Smooth muscle cell (in vitro differentiated cells): Measurements from ENCODE around the gene TNNI3K. TPM values are rescaled to one million over a fixed set of nuclear protein-coding genes. Genes with fewer than 3 reads are reported as not detected.

ENCODE experiments used
- DNase-seq: peaks from one replicate; lab custom pipeline; 2025; ENCODE audit not compliant: unreplicated experiment; lab: John Stamatoyannopoulos, UW
- H2AFZ ChIP-seq: fragments of 200-600 bp; sonication (generic); 2 replicates; pipeline ENCODE4 v1.6.0; 2016; ENCODE audit warnings: antibody characterized with exemption, low read depth, mild to moderate bottlenecking
- H3F3A ChIP-seq: fragments of 200-600 bp; sonication (generic); 2 replicates; pipeline ENCODE4 v1.6.0; 2017; ENCODE audit warnings: antibody characterized with exemption, low read depth
- H3K27ac ChIP-seq: fragments of 200-600 bp; sonication (generic); 2 replicates; pipeline ENCODE4 v1.5.1; 2016; ENCODE audit warnings: low read depth, mild to moderate bottlenecking
- H3K27me3 ChIP-seq: fragments of 200-600 bp; sonication (generic); 2 replicates; pipeline ENCODE4 v1.6.1; 2016; ENCODE audit warnings: low read depth, mild to moderate bottlenecking
- H3K36me3 ChIP-seq: fragments of 200-600 bp; sonication (generic); 2 replicates; pipeline ENCODE4 v1.5.1; 2016; ENCODE audit warnings: low read depth
- H3K4me1 ChIP-seq: fragments of 200-600 bp; sonication (generic); 2 replicates; pipeline ENCODE4 v1.5.1; 2016; ENCODE audit warnings: low read depth
- H3K4me2 ChIP-seq: fragments of 200-600 bp; sonication (generic); 2 replicates; pipeline ENCODE4 v1.6.0; 2016; ENCODE audit warnings: mild to moderate bottlenecking
- H3K4me3 ChIP-seq: fragments of 200-600 bp; sonication (generic); 2 replicates; pipeline ENCODE4 v1.5.1; 2016; ENCODE audit warnings: mild to moderate bottlenecking
- H3K79me2 ChIP-seq: fragments of 200-600 bp; sonication (generic); 2 replicates; pipeline ENCODE4 v1.6.0; 2016; ENCODE audit warnings: low read depth, mild to moderate bottlenecking
- H3K9ac ChIP-seq: fragments of 200-600 bp; sonication (generic); 2 replicates; pipeline ENCODE4 v1.6.0; 2016; ENCODE audit warnings: low read depth
- H3K9me3 ChIP-seq: fragments of 200-600 bp; sonication (generic); replicated peaks from 2 replicates; pipeline ENCODE4 v1.5.1; 2016; ENCODE audit warnings: low read depth
- H4K20me1 ChIP-seq: fragments of 200-600 bp; sonication (generic); 2 replicates; pipeline ENCODE4 v1.6.0; 2016; ENCODE audit warnings: low read depth
- CTCF ChIP-seq: fragments of 200-600 bp; sonication (generic); IDR thresholded peaks from 2 replicates; pipeline ENCODE4 v1.5.1; 2017; ENCODE audit warnings: borderline replicate concordance, mild to moderate bottlenecking, antibody characterized with exemption; ENCODE audit not compliant: insufficient read depth, poor library complexity, severe bottlenecking
- WGBS: methylation state at CpG from one replicate; pipeline ENCODE4 v1.1.7; 2016; ENCODE audit warnings: low lambda C conversion rate; 5-methylcytosine and 5-hydroxymethylcytosine counted together
- polyA plus RNA-seq: library from polyadenylated mRNA; unstranded; fragments of >200 nt; fragmentation: Nextera tagmentation; extraction: Ambion mirVana; gene quantifications from 2 replicates; pipeline ENCODE4 v1.2.1, GENCODE V29; 2016
- total RNA-seq: library from RNA; depleted of rRNA; stranded (reverse); fragments of >200 nt; gene quantifications from 2 replicates; pipeline ENCODE4 v1.2.3, GENCODE V29; 2014

TNNI3K gene
- total and polyA plus RNA-seq, 2 experiments from 2014 or later = 0.55 to 9.6 TPM

GRCh38 chr1:74470251-74470650 is 235.1 kb downstream of the TNNI3K start:
- Histone ChIP-seq H3K9ac (no peak overlapping the region), H3K4me1 (no peaks in the 10 kb centered on the region), H3K4me2 (no peak overlapping the region), H3K4me3 (no peak overlapping the region), H3K36me3 (no peaks in the 10 kb centered on the region), H2AFZ (no peak overlapping the region), H3K9me3 (no peaks in the 10 kb centered on the region), H3K79me2 (no peaks in the 10 kb centered on the region), H3K27me3 (no peaks in the 10 kb centered on the region), H3K27ac (no peak overlapping the region), H4K20me1 (no peaks in the 10 kb centered on the region), H3F3A (no peaks in the 10 kb centered on the region)
- TF ChIP-seq CTCF = no peak
- DNase-seq = no peak
- 68% methylated on average over 3 of the region's 3 CpGs for WGBS

GRCh38 chr1:74470936-74471335 is 235.7 kb downstream of the TNNI3K start:
- TF ChIP-seq CTCF = no peak
- Histone ChIP-seq H2AFZ (peak overlapping the region; percentile 42), H3K4me2 (peak overlapping the region; percentile 3), H3K9me3 (no peaks in the 10 kb centered on the region), H3F3A (no peaks in the 10 kb centered on the region), H3K27me3 (no peaks in the 10 kb centered on the region), H3K27ac (no peak overlapping the region), H3K9ac (no peak overlapping the region), H3K36me3 (no peaks in the 10 kb centered on the region), H3K4me3 (no peak overlapping the region), H3K79me2 (no peaks in the 10 kb centered on the region), H4K20me1 (no peaks in the 10 kb centered on the region), H3K4me1 (no peaks in the 10 kb centered on the region)
- DNase-seq = no peak
- 10% methylated on average over 3 of the region's 3 CpGs for WGBS

GRCh38 chr1:74471470-74471869 is 236.3 kb downstream of the TNNI3K start:
- Histone ChIP-seq H4K20me1 (no peaks in the 10 kb centered on the region), H3K4me2 (no peak overlapping the region), H3F3A (no peaks in the 10 kb centered on the region), H3K79me2 (no peaks in the 10 kb centered on the region), H3K4me3 (no peak overlapping the region), H3K4me1 (no peaks in the 10 kb centered on the region), H2AFZ (no peak overlapping the region), H3K27ac (no peak overlapping the region), H3K27me3 (no peaks in the 10 kb centered on the region), H3K9me3 (no peaks in the 10 kb centered on the region), H3K36me3 (no peaks in the 10 kb centered on the region), H3K9ac (no peak overlapping the region)
- TF ChIP-seq CTCF = no peak
- DNase-seq = no peak
- WGBS = 80% methylated on average over 3 of the region's 3 CpGs

- 77% methylated on average over 6 of the region's 6 CpGs for WGBS
- H3K27ac ChIP-seq = no peak overlapping the region
Measured at GRCh38 chr1:74474585-74474984, 239.4 kb downstream of the TNNI3K start.

More at GRCh38 chr1:74474585-74474984, 239.4 kb downstream of the TNNI3K start:
- no peaks in the 10 kb centered on the region for H3K4me1 ChIP-seq
- no peaks in the 10 kb centered on the region for H3K36me3 ChIP-seq
- no peaks in the 10 kb centered on the region for H3K9me3 ChIP-seq
- H2AFZ ChIP-seq = no peak overlapping the region
- no peaks in the 10 kb centered on the region for H3K79me2 ChIP-seq
- no peaks in the 10 kb centered on the region for H4K20me1 ChIP-seq
- DNase-seq = no peak
- no peak overlapping the region for H3K9ac ChIP-seq
- no peaks in the 10 kb centered on the region for H3K27me3 ChIP-seq
- no peak overlapping the region for H3K4me2 ChIP-seq
- no peak for TF ChIP-seq CTCF
- no peak overlapping the region for H3K4me3 ChIP-seq
- no peaks in the 10 kb centered on the region for H3F3A ChIP-seq
